HepG2 (cell line): ENCODE measurements around the gene ATP8B4.

ENCODE experiments used
- PHF5A ChIP-seq: IDR thresholded peaks from one replicate; pipeline ENCODE4 v1.6.1; 2018; ENCODE audit warnings: low read depth, missing genetic modification reagents; ENCODE audit not compliant: unreplicated experiment
- SP2 ChIP-seq: sonication (generic); formaldehyde crosslinking; IDR thresholded peaks from 2 replicates; pipeline ENCODE4 v1.5.1; 2020; ENCODE audit warnings: mild to moderate bottlenecking, missing genetic modification reagents

DNA sequence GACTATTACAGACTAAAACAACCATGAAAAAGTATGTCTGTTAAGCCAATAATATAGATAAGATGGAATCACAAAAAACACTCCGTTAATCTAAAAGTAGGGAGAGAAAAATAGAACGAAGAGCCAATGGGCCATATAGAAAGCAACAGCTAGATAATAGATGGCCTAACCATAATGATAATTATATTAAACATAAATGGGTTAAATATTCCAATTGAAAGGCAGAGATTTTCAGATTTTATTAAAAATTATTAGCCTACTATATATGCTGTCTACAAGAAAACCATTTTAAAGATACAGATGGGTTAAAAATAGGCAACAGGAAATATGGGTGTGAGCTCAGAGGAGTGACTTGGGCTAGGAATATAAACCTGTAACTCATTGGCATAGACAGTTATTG, 76.3 kb downstream of the ATP8B4 start:
- TF ChIP-seq SP2 (CRISPR knock-in tag) (no peak), PHF5A (CRISPR knock-in tag) (no peak)
